H1 (cell line): Measurements from ENCODE around the gene MOGAT2. TPM values are rescaled to one million over a fixed set of nuclear protein-coding genes. Genes with fewer than 3 reads are reported as not detected.

Source experiments
- BCL11A ChIP-seq, 2 experiments: IDR thresholded peaks; one replicate each; pipeline ENCODE4 v1.6.1; 2011; ENCODE audit warnings: low read depth in 2 of 2, low read length in 2 of 2, mild to moderate bottlenecking in 2 of 2
- CBX5 ChIP-seq: fragments of 300-800, 300-1000 bp; sonication (generic); IDR thresholded peaks from 2 replicates; pipeline ENCODE4 v1.7.1; 2016; ENCODE audit warnings: antibody characterized with exemption, low read length, low read depth
- CREB1 ChIP-seq: IDR thresholded peaks from 2 replicates; pipeline ENCODE4 v1.6.1; 2012; ENCODE audit warnings: inconsistent platforms
- CTCF ChIP-seq, 3 experiments: IDR thresholded peaks; 1 replicate in 2 of 3; 2 replicates in 1 of 3; pipeline versions ENCODE4 v1.5.1 to v1.6.1; 2011; ENCODE audit warnings: low read length in 3 of 3, mild to moderate bottlenecking in 3 of 3, inconsistent platforms in 2 of 3, low read depth in 1 of 3, moderate library complexity in 1 of 3; ENCODE audit not compliant: insufficient read depth in 1 of 3; ENCODE audit errors: control extremely low read depth in 1 of 3
- EZH2 ChIP-seq: fragments of 200-600 bp; sonication (generic); IDR thresholded peaks from 2 replicates; pipeline ENCODE4 v1.7.1; 2012; ENCODE audit warnings: low read depth, mild to moderate bottlenecking, moderate library complexity, low read length, inconsistent platforms; ENCODE audit not compliant: severe bottlenecking
- FOSL1 ChIP-seq: IDR thresholded peaks from 2 replicates; pipeline ENCODE4 v1.6.1; 2011; ENCODE audit warnings: mild to moderate bottlenecking, low read depth, low read length, moderate library complexity; ENCODE audit not compliant: insufficient read depth
- HDAC6 ChIP-seq: IDR thresholded peaks from one replicate; pipeline ENCODE4 v1.7.1; 2012; ENCODE audit warnings: low read depth, mild to moderate bottlenecking, inconsistent platforms, low read length, moderate library complexity
- JUN ChIP-seq: IDR thresholded peaks from 2 replicates; pipeline ENCODE4 v1.6.1; 2011; ENCODE audit warnings: low read depth, mild to moderate bottlenecking, improper control_type of control experiment, low read length
- KDM1A ChIP-seq: fragments of 200-600, 300-600 bp; sonication (generic); IDR thresholded peaks from 2 replicates; pipeline ENCODE4 v1.7.1; 2016; ENCODE audit warnings: mild to moderate bottlenecking, low read length, borderline replicate concordance
- NANOG ChIP-seq: IDR thresholded peaks from 2 replicates; pipeline ENCODE4 v1.6.1; 2011; ENCODE audit warnings: low read length, low read depth, mild to moderate bottlenecking, inconsistent platforms; ENCODE audit not compliant: insufficient read depth, poor library complexity, severe bottlenecking
- PHF8 ChIP-seq: fragments of 200-600 bp; sonication (generic); conservative IDR thresholded peaks from 2 replicates; pipeline ENCODE4 v1.7.1; 2012; ENCODE audit warnings: low read depth, mild to moderate bottlenecking, inconsistent platforms, low read length, moderate library complexity
- POLR2AphosphoS5 ChIP-seq: IDR thresholded peaks from 2 replicates; pipeline ENCODE4 v1.6.1; 2011; ENCODE audit warnings: low read depth, low read length
- RFX5 ChIP-seq: IDR thresholded peaks from 2 replicates; pipeline ENCODE4 v1.6.1; 2011; ENCODE audit warnings: low read depth, low read length, improper control_type of control experiment, borderline replicate concordance
- RNF2 ChIP-seq: fragments of 200-900, 300-1000 bp; sonication (generic); IDR thresholded peaks from 2 replicates; pipeline ENCODE4 v1.7.1; 2016; ENCODE audit warnings: borderline replicate concordance, low read depth, mild to moderate bottlenecking, antibody characterized with exemption, low read length; ENCODE audit not compliant: poor library complexity, severe bottlenecking; ENCODE audit errors: missing control alignments
- SIN3A ChIP-seq, 2 experiments: IDR thresholded peaks in 1 of 2; conservative IDR thresholded peaks in 1 of 2; 2 replicates each; pipeline ENCODE4 v1.6.1; 2011 to 2012; ENCODE audit warnings: low read length in 2 of 2, improper control_type of control experiment in 1 of 2, low read depth in 1 of 2, mild to moderate bottlenecking in 1 of 2
- SIRT6 ChIP-seq: IDR thresholded peaks from one replicate; pipeline ENCODE4 v1.7.1; 2012; ENCODE audit warnings: low read length, inconsistent platforms
- SIX5 ChIP-seq: IDR thresholded peaks from 2 replicates; pipeline ENCODE4 v1.6.1; 2011; ENCODE audit warnings: mild to moderate bottlenecking, low read depth, low read length
- SP1 ChIP-seq: IDR thresholded peaks from 2 replicates; pipeline ENCODE4 v1.6.1; 2011; ENCODE audit warnings: low read depth, low read length
- SP4 ChIP-seq: IDR thresholded peaks from 2 replicates; pipeline ENCODE4 v1.6.1; 2012; ENCODE audit warnings: low read length, inconsistent platforms
- TCF12 ChIP-seq: IDR thresholded peaks from 2 replicates; pipeline ENCODE4 v1.6.1; 2011; ENCODE audit warnings: low read depth, mild to moderate bottlenecking, low read length
- YY1 ChIP-seq: IDR thresholded peaks from 2 replicates; pipeline ENCODE4 v1.6.1; 2011; ENCODE audit warnings: low read depth, mild to moderate bottlenecking, low read length
- ZNF274 ChIP-seq: IDR thresholded peaks from 2 replicates; pipeline ENCODE4 v1.7.0; 2012; ENCODE audit warnings: low read length, borderline replicate concordance; ENCODE audit errors: extremely low read depth
- polyA plus RNA-seq, 7 experiments: library from polyadenylated mRNA; depleted of rRNA in 3 of 7; stranded (reverse) in 5 of 7; unstranded in 2 of 7; fragments of >200 nt in 5 of 7; fragments of 200-250 nt in 2 of 7; gene quantifications; 1 replicate in 5 of 7; 2 replicates in 1 of 7; 4 replicates in 1 of 7; pipeline versions ENCODE4 v1.2.1 to v1.2.3, GENCODE V29; 2011 to 2013; ENCODE audit warnings: missing spikeins in 2 of 7, mixed read lengths in 2 of 7
- total RNA-seq: library from RNA; stranded (reverse); fragmentation: NEBNext Ultra II Directional; extraction: Animal tissue kit (Norgen Biotek cat#: 25700); gene quantifications from 2 replicates; pipeline ENCODE4 v1.2.1, GENCODE V29; 2021
- TF ChIP-seq, protein P1 (sequence below): IDR thresholded peaks from 2 replicates; pipeline ENCODE4 v1.6.1; 2012; ENCODE audit warnings: inconsistent platforms

MOGAT2 gene
- total and polyA plus RNA-seq, 2 of the 8 experiments (the other 6 are each of a cell fraction or from before 2014, with no cell fraction given) = not detected

DNA sequence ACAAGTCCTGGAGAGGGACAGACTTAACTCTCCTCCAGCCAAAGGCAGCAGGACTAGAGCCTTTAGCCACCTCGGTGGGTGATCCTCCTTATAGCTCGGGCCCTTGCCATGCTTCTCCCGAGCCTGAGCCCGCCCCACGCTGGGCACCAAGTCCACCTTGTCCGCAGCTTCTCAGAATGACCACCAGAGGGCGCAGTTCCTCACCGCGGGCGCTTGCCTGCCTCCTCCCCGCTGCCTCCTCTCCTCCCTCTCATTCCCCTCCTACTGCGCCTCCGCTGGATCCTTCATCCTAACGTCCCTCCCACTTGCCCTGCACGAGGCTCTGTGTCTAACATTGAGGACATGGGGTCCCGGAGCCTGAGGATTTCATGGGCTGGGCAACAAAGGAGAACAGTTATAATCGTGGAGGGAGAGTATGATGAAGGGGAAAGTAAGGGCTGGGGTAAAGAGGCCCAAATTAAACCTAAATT lies 11.3 kb upstream of the MOGAT2 start (continued):
- TF ChIP-seq RFX5 (no peak), SIX5 (no peak), POLR2AphosphoS5 (no peak), TCF12 (no peak), SIN3A (conservative IDR thresholded peaks at IDR 0.05 in 1 of 2, IDR thresholded peaks at IDR 0.05 in 1 of 2; ENCODE audit: low read depth in 1 of 2, low read length in 2 of 2) (no peak), ZNF274 (no peak), CBX5 (no peak), KDM1A (no peak), PHF8 (no peak), SP1 (no peak), BCL11A (IDR thresholded peaks at IDR 0.05; ENCODE audit: low read depth in 2 of 2, low read length in 2 of 2) (no peak), RNF2 (no peak), HDAC6 (no peak), SP4 (no peak), JUN (no peak), CTCF (IDR thresholded peaks at IDR 0.05; ENCODE audit: control extremely low read depth in 1 of 3, insufficient read depth in 1 of 3, low read depth in 1 of 3, low read length in 3 of 3) (peak; percentile 88 to 96 (median 95)), SIRT6 (no peak), NANOG (no peak), CREB1 (no peak), YY1 (peak; percentile 33; the same call in 1 of the 2 replicates), FOSL1 (no peak), EZH2 (no peak)
- TF ChIP-seq, protein P1, sequence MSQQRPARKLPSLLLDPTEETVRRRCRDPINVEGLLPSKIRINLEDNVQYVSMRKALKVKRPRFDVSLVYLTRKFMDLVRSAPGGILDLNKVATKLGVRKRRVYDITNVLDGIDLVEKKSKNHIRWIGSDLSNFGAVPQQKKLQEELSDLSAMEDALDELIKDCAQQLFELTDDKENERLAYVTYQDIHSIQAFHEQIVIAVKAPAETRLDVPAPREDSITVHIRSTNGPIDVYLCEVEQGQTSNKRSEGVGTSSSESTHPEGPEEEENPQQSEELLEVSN = peak; percentile 63; the same call in 1 of the 2 replicates
